GM19099 (cell line): Measurements from ENCODE around the gene SLC10A2.

Experiments
- POLR2A ChIP-seq: IDR thresholded peaks from 3 replicates; pipeline ENCODE4 v1.6.1; 2011; ENCODE audit warnings: low read depth; ENCODE audit not compliant: insufficient read length; ENCODE audit errors: extremely low read depth

Gene SLC10A2

DNA sequence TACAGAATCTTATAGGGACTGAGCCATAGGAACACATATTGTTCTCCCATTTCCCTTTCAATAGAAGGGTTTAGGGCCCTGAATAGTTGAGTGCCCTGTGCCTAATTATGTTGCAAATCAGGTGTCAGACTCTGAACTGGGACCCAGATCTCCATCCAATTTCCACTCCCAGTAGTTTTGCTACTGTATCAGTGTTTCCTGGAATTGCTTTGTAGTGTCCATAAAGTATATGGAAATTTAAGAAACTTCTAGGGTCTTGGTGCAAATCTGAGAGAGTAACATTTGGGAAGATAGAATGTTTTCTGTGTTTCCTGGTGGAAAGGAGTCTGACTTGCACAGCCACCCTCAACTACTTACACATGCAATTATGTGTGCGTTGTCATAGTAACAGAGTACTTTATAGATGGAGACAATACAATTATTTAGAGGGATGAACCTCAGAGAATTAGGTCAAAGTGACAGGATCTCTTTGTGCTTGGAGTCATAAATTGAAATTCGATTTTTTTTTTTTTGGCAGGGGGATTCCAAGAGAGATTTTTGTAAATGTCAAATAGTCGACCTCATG is 646 bp upstream of the SLC10A2 start:
- no peak for TF ChIP-seq POLR2A

DNA sequence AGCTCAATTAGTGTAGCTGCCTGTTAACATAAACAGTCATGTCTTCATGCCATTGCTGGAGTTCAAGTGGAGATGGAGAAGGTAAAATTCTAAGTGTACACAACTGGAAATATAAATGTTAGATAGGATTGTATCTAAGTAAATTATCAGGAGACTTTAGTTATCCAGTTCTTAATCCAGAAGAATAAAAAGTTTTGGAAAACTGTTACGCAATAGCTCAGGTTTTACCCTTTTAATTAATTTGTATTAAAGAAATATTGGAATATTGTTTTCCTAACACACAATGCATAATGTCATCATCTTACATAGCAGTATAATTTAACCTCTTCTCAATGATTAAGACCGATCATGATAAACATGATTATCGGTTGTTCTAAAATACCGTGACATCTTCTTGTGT is 2.8 kb downstream of the SLC10A2 start:
- TF ChIP-seq POLR2A: no peak

DNA sequence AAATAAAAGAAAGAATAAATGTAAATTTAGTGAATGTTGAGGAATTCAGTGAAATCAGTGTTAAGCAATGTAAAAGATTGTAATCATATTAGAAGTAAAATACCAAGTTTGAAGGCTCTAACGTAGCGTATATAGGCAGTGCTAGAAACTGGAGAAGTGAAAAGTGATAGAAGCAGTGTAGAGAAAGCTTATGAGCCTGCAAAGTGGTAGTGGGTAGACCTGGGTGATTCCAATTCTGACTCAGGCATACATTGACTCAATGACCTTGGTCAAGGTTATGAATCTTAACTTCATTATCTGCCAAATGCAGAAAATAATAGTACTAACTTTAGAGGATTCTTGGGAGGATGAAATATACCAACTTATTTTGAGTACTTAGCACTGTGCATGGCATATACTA is 4.1 kb downstream of the SLC10A2 start:
- no peak for TF ChIP-seq POLR2A

DNA sequence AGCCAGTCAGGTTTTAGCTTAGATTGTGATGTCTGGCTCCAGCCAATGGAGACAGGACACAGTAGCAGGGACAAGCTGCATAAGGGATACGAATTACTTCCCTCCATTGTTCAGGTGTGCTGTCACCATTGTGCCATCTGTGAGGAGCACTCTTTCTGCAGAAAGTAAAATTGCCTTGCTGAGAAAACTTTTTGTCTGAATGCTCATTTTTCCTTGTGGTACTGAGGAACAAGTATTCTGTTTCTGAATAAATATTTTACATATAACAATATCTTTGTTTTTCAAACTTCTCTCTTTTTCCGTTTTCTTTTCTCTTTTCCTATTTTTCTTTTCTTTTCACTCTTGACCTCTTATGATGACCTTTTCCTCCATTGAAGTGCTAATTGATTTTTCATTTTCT is 10.2 kb downstream of the SLC10A2 start:
- no peak for TF ChIP-seq POLR2A

DNA sequence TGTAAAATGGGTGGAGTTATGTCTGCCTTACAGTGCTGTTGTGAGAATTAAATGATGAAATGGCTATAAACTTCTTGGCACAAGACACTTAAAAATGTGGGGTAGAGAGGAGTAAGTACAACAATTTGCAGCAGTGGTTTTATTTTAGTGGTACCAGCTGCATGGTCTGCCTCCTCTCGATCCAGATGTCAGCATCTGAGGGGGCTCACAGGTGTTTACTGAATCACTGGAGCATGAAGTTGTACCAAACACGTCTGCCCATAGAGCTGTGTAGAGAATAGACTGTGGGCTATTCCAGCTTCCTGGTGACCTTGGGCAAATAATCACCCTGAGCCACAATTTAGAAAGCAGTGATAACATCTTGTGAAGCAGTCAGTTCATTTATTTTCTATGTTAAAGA is 11.1 kb downstream of the SLC10A2 start:
- TF ChIP-seq POLR2A: no peak

DNA sequence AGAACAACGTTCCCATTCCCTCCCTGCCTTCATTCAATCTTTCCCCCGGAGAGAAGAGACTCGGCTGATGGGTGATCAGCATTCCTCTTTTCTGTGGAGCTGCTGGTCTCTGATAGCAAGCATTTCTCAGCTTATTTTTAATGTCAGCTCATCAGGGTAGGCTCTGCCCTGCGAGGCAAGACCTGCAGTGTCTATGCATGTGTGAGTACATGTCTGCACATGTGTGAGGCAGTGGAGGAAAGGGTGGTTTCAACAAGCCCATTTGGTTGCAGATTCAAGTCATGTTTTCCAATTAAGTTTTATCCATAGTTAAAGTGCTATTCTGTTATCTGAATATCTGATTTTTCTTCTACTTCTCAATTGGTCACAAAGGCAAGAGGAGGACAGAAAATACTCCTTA is 19.5 kb downstream of the SLC10A2 start:
- TF ChIP-seq POLR2A: no peak

DNA sequence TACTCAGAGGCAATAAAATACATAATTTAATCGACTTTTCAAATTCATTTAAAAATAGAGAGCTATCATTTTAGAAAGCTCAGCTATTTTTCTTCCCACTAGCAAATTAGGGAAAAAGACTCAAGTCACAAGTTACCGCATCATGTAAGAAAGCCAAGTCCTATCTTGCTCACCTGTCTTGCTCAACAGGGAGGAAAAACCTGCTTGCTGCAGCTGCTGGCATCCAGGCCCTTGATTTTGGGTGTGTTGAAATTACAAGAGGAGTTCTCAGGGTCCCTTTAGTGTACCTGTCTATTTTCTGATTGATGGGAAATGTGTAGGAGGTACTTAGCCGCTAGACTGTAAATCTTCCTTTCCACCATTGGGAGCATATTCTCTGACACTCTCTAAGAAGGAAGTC is 22.2 kb downstream of the SLC10A2 start:
- TF ChIP-seq POLR2A: no peak

DNA sequence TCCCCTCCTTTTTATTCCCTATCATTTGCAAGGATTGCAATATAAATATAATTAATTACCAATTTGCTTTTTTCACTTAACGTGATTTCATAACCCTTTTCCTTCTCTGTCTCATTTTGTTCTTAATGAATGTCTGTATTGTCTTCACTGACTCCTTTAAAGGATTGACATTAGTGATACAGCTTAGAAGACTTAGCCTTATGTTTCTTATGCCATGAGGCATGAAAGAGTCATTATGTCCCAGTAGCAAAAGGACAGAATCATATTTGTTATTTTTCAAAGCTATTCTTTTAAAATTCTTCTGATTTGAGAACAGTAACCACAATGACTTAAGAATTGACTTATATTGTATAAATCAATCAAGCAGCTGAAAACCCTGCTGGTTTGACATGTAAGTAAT is 26.2 kb downstream of the SLC10A2 start:
- TF ChIP-seq POLR2A: no peak

DNA sequence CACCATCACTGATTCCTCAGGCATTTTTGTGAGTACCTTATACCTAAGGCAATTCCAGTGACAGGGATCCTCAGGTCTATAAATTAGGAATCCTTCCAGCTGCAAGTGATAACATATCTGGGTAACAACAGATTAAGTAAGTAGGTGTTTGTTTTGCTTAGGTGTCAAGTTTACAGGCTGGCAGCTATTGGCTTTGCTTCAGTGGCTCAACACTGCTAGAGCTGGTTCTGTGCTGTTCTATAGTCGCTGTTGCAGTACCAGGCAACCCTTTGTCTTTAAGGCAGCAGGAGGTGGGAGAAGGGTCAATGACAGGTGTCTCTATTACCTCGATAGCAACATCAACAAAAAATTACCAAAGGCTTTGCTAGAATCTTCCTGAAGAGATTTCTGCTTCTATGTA is 27.0 kb downstream of the SLC10A2 start:
- no peak for TF ChIP-seq POLR2A

DNA sequence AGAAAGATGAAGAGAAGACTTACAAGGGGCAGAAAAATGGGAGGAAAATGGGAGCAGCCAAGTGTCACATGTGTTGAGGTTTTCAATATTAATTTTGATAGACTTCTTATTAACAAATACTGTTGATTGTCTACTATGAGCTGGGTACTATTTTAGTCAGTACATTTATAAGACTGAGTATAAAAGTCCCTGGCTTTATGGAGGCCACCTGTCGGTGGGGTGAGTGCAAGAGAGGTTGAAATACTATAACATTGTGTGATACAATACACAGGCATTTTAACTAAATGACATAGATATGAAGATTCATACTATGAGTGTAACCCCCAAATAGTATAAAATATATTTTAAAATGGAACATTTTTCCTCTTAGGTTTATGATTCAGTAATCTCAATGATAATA is 29.9 kb downstream of the SLC10A2 start:
- TF ChIP-seq POLR2A: no peak

DNA sequence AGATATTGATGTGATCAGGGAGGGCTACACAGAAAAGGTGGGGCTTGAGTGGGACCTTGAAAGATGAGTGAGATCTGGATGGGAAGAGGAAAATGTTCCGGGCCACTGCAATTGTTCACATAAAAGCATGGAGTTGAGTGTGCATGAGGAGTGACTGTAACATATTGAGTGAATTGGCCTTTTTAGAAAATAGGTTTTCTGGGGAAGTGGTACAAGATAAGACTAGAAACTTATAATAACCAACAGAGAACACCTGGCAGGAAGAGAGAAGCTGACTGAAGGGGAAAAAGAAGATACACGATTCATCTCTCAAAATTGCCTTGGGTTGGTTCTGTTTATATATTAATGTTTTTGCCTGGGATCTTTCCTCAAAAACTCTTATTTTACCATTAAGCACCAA is 32.2 kb downstream of the SLC10A2 start:
- TF ChIP-seq POLR2A: no peak

DNA sequence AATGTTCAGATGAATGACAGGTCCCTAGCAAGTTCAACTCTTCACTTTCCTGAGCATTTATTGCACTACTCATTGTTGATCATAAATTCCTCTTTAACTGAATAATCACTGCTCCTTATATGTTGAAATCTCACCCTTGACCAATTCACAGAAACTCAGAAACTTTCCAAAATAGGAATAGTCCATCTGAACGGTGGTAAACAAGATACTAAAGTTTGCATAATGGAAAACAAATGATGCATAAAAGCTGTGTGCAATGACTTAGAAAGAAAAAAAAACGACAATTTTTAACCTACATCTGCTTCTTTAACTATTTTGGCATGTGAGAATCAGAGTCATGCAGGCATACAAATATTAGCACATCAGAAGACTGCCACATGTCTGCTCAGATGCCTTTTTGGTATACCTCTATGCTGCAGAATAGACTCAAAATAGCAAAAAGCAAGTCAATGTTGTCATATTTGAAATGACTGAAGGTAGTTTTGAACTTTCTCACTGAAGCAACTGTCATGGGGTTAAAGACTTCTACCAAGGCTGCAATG is 34.8 kb downstream of the SLC10A2 start:
- peak; percentile 41 for TF ChIP-seq POLR2A

DNA sequence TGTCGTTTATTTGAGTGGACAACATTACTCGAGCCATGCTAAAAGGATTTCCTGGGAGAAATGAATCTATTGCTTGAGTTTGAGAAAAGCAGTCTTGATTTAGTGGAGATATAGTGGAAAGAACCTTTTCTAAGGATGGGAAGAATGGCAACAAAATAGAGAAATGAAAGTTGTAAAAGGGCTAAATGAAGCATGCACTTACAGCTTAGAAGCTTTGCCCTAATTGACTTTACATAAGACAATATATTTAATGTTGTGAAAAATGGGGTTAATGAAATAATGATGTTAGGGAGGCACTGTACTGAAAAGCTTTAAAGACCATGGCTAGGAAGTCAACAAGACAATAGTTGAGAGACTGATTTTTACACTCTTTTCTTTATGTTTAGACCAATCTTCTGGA is 35.4 kb downstream of the SLC10A2 start:
- no peak for TF ChIP-seq POLR2A

DNA sequence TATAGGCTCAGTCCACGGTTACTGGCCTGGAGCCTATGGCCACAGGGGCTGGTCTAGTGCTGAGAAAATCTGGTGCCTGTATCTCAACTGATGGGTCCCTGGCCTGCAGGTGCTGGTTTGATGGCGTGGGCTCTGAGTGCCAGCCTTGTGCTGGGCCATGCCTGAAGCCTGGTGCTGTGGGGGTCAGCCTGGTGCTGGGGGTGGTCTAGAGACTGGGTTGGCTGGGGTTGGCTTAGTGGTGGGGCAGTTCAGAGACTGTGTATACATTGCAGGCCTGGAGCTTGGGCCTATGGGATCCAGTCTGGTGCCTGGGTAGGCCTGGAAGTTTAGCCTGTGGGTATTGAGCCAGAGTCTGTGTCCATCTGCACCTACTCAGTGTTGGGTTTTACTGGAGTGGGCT is 36.4 kb downstream of the SLC10A2 start:
- TF ChIP-seq POLR2A: no peak

DNA sequence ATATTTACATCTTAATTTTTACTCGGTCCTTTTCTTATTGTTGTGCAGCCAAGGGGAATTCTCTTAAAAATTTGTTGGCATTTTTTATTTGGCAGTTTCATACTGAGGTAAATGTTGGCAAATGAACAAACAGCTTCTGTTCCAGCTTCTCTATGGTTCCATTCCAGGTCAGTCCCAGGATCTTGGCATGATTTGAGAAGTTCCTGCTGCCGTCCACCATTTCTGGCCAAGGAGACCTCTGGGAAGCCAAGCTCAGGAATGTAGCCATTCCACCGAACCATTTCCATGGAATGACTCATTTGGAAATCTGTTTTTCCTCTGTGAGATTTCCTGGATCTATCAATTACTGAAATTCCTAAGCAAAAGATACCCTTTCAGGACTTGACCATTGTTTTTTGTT is 43.9 kb downstream of the SLC10A2 start:
- no peak for TF ChIP-seq POLR2A

DNA sequence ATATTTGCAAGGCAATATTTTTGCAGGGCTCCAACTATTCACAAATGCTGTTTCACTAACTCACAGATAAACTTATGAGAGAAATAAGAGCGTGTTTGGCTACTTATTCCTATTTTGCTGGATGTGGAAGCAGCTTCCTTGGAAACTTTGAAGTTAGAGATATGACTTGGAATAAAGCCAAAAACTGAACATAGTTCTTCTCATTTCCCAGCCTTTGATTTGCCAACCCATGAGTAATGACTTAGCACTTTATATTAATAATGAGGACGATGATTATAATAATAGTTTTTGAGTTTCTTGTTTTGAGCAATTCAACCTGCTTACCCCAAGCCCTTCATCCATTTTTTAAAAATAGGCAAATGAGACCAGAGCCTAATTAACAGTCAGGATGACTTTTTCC is 47.7 kb downstream of the SLC10A2 start:
- no peak for TF ChIP-seq POLR2A

DNA sequence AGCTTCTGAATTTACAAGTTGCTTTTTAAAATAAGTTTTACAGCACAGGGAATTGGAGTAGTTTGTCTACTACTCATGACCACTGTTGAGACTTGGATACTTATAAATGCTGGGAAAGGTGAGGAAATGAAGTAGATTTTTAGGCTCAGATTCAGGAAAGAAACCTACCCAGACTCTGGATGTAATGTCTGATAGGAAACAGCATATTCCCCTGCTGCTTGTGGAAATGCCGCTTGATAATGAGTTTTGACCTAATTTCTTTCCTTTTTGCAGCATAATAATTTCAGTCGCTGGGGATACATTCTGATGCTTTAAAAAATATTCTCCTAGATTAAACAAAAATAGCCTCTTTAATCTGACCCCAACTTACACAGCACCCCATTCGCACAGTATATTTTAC is 53.6 kb downstream of the SLC10A2 start:
- no peak for TF ChIP-seq POLR2A
